H1 (cell line): ENCODE results near the gene NT5C1A. TPM values are rescaled to one million over a fixed set of nuclear protein-coding genes. Genes with fewer than 3 reads are reported as not detected.

Experiments used
- ASH2L ChIP-seq: fragments of 200-600, 300-600 bp; sonication (generic); IDR thresholded peaks from one replicate; pipeline ENCODE4 v1.7.1; 2017; ENCODE audit warnings: low read length
- JUN ChIP-seq: IDR thresholded peaks from 2 replicates; pipeline ENCODE4 v1.6.1; 2011; ENCODE audit warnings: low read depth, mild to moderate bottlenecking, improper control_type of control experiment, low read length
- KDM1A ChIP-seq: fragments of 200-600, 300-600 bp; sonication (generic); IDR thresholded peaks from 2 replicates; pipeline ENCODE4 v1.7.1; 2016; ENCODE audit warnings: mild to moderate bottlenecking, low read length, borderline replicate concordance
- RAD21 ChIP-seq, 2 experiments: IDR thresholded peaks in 1 of 2; conservative IDR thresholded peaks in 1 of 2; 2 replicates each; pipeline ENCODE4 v1.6.1; 2011; ENCODE audit warnings: low read depth in 2 of 2, low read length in 2 of 2, improper control_type of control experiment in 1 of 2, inconsistent platforms in 1 of 2, mild to moderate bottlenecking in 1 of 2, moderate library complexity in 1 of 2
- SAP30 ChIP-seq: fragments of 300-600 bp; sonication (generic); IDR thresholded peaks from 2 replicates; pipeline ENCODE4 v1.7.1; 2012; ENCODE audit warnings: low read length, moderate library complexity, mild to moderate bottlenecking, inconsistent platforms; ENCODE audit not compliant: insufficient read depth, insufficient replicate concordance
- SP4 ChIP-seq: IDR thresholded peaks from 2 replicates; pipeline ENCODE4 v1.6.1; 2012; ENCODE audit warnings: low read length, inconsistent platforms
- SRF ChIP-seq: IDR thresholded peaks from 2 replicates; pipeline ENCODE4 v1.6.1; 2011; ENCODE audit warnings: mild to moderate bottlenecking, low read depth, low read length, moderate library complexity
- polyA plus RNA-seq, 7 experiments: library from polyadenylated mRNA; depleted of rRNA in 3 of 7; stranded (reverse) in 5 of 7; unstranded in 2 of 7; fragments of >200 nt in 5 of 7; fragments of 200-250 nt in 2 of 7; gene quantifications; 1 replicate in 5 of 7; 2 replicates in 1 of 7; 4 replicates in 1 of 7; pipeline versions ENCODE4 v1.2.1 to v1.2.3, GENCODE V29; 2011 to 2013; ENCODE audit warnings: missing spikeins in 2 of 7, mixed read lengths in 2 of 7
- total RNA-seq: library from RNA; stranded (reverse); fragmentation: NEBNext Ultra II Directional; extraction: Animal tissue kit (Norgen Biotek cat#: 25700); gene quantifications from 2 replicates; pipeline ENCODE4 v1.2.1, GENCODE V29; 2021
- TF ChIP-seq, protein P1 (sequence below): fragments of 300-600 bp; sonication (generic); IDR thresholded peaks from 2 replicates; pipeline ENCODE4 v1.7.1; 2012; ENCODE audit warnings: low read length, moderate library complexity, mild to moderate bottlenecking, inconsistent platforms; ENCODE audit not compliant: insufficient replicate concordance
- TF ChIP-seq, protein P2 (sequence below): IDR thresholded peaks from 2 replicates; pipeline ENCODE4 v1.6.1; 2012; ENCODE audit warnings: inconsistent platforms

Gene NT5C1A
- total and polyA plus RNA-seq, 2 of the 8 experiments (the other 6 are each of a cell fraction or from before 2014, with no cell fraction given): not detected

DNA sequence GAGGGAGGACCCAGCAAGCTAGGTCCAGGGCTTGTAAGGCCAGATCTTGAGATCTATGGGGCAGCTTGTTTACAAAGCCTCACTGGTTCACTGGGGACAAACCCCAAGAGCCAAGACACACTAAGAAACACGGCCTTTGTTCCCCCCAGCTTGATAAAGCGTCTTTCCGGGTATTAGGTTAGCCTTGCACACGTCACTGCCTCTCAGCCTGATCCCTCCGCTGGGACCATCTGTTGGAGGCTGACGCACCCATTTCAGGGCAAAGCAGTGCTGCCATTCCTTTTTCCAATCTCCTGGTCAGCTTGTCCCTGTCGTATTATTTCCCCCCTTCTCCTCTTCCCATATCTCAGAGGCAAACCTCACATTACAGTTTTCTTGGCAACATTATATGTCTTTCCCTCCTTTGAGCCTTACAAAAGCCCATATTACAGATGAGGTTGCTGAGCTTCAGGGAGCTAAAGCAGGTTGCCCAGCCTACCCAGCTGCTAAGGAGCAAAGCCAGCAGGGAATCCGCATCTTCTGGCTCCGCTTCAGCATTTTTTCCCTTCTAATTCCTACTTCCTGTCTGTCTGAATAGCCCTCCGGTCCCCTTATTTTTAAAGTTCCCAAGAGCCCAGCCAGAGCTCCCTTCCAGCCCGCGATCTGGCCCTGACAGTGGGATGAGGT lies 36.6 kb downstream of the NT5C1A start (continued):
- no peak for TF ChIP-seq SAP30
- TF ChIP-seq JUN: no peak
- TF ChIP-seq, protein P1, sequence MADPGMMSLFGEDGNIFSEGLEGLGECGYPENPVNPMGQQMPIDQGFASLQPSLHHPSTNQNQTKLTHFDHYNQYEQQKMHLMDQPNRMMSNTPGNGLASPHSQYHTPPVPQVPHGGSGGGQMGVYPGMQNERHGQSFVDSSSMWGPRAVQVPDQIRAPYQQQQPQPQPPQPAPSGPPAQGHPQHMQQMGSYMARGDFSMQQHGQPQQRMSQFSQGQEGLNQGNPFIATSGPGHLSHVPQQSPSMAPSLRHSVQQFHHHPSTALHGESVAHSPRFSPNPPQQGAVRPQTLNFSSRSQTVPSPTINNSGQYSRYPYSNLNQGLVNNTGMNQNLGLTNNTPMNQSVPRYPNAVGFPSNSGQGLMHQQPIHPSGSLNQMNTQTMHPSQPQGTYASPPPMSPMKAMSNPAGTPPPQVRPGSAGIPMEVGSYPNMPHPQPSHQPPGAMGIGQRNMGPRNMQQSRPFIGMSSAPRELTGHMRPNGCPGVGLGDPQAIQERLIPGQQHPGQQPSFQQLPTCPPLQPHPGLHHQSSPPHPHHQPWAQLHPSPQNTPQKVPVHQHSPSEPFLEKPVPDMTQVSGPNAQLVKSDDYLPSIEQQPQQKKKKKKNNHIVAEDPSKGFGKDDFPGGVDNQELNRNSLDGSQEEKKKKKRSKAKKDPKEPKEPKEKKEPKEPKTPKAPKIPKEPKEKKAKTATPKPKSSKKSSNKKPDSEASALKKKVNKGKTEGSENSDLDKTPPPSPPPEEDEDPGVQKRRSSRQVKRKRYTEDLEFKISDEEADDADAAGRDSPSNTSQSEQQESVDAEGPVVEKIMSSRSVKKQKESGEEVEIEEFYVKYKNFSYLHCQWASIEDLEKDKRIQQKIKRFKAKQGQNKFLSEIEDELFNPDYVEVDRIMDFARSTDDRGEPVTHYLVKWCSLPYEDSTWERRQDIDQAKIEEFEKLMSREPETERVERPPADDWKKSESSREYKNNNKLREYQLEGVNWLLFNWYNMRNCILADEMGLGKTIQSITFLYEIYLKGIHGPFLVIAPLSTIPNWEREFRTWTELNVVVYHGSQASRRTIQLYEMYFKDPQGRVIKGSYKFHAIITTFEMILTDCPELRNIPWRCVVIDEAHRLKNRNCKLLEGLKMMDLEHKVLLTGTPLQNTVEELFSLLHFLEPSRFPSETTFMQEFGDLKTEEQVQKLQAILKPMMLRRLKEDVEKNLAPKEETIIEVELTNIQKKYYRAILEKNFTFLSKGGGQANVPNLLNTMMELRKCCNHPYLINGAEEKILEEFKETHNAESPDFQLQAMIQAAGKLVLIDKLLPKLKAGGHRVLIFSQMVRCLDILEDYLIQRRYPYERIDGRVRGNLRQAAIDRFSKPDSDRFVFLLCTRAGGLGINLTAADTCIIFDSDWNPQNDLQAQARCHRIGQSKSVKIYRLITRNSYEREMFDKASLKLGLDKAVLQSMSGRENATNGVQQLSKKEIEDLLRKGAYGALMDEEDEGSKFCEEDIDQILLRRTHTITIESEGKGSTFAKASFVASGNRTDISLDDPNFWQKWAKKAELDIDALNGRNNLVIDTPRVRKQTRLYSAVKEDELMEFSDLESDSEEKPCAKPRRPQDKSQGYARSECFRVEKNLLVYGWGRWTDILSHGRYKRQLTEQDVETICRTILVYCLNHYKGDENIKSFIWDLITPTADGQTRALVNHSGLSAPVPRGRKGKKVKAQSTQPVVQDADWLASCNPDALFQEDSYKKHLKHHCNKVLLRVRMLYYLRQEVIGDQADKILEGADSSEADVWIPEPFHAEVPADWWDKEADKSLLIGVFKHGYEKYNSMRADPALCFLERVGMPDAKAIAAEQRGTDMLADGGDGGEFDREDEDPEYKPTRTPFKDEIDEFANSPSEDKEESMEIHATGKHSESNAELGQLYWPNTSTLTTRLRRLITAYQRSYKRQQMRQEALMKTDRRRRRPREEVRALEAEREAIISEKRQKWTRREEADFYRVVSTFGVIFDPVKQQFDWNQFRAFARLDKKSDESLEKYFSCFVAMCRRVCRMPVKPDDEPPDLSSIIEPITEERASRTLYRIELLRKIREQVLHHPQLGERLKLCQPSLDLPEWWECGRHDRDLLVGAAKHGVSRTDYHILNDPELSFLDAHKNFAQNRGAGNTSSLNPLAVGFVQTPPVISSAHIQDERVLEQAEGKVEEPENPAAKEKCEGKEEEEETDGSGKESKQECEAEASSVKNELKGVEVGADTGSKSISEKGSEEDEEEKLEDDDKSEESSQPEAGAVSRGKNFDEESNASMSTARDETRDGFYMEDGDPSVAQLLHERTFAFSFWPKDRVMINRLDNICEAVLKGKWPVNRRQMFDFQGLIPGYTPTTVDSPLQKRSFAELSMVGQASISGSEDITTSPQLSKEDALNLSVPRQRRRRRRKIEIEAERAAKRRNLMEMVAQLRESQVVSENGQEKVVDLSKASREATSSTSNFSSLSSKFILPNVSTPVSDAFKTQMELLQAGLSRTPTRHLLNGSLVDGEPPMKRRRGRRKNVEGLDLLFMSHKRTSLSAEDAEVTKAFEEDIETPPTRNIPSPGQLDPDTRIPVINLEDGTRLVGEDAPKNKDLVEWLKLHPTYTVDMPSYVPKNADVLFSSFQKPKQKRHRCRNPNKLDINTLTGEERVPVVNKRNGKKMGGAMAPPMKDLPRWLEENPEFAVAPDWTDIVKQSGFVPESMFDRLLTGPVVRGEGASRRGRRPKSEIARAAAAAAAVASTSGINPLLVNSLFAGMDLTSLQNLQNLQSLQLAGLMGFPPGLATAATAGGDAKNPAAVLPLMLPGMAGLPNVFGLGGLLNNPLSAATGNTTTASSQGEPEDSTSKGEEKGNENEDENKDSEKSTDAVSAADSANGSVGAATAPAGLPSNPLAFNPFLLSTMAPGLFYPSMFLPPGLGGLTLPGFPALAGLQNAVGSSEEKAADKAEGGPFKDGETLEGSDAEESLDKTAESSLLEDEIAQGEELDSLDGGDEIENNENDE: no peak
- TF ChIP-seq SP4: no peak
- TF ChIP-seq RAD21 (IDR thresholded peaks at IDR 0.05 in 1 of 2, conservative IDR thresholded peaks at IDR 0.05 in 1 of 2; ENCODE audit: low read depth in 2 of 2, low read length in 2 of 2): no peak
- TF ChIP-seq KDM1A: no peak
- TF ChIP-seq, protein P2, sequence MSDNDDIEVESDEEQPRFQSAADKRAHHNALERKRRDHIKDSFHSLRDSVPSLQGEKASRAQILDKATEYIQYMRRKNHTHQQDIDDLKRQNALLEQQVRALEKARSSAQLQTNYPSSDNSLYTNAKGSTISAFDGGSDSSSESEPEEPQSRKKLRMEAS: no peak
- no peak for TF ChIP-seq SRF
- TF ChIP-seq ASH2L: no peak
